ENCODE data around the gene NPAS3.

NPAS3 gene

DNA sequence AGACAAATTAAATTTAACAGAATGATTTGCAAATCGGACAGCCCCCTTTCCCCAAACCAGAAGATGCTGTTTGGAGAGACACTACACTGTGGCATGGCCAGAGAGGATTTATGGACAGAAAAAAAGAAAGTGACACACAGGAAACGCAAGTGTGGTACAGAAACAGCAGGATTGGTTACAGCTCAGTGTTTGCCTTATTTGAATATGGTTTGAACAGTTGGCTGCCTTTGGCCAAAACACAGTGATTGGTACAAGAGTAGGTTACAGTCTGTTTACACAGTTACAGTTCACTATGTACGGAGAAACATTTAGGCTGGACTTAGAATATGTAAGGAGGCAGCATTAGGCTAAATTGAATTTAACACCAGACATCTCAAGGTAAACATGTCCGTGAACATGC lies 335.3 kb downstream of the NPAS3 start:
- no peak for DNase-seq

- DNase-seq = no peak
Measured at GRCh38 chr14:33275879-33276278, 337.2 kb downstream of the NPAS3 start.

GRCh38 chr14:33279865-33280264 lies 341.2 kb downstream of the NPAS3 start:
- DNase-seq = no peak

DNA sequence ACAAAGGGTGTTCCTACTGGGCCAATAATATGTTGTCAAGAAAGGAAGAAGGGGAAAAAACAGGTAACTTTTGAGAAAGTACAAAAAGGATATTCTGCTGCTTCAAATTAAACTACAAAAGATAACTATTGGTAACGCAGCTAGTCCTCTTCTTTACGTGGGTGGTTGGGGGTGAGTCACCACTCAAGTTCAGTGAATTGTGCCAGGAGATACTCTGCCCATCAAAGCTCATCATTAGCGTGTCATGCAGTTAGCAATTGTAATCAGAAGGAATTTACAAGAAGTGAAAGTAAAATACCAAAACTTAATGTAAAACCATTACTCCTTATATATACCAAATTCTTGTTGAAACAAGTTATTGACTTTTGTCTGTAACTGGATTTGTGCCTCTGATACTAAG lies 342.0 kb downstream of the NPAS3 start:
- DNase-seq = no peak

GRCh38 chr14:33282331-33283230 lies 343.9 kb downstream of the NPAS3 start:
- DNase-seq = no peak

DNA sequence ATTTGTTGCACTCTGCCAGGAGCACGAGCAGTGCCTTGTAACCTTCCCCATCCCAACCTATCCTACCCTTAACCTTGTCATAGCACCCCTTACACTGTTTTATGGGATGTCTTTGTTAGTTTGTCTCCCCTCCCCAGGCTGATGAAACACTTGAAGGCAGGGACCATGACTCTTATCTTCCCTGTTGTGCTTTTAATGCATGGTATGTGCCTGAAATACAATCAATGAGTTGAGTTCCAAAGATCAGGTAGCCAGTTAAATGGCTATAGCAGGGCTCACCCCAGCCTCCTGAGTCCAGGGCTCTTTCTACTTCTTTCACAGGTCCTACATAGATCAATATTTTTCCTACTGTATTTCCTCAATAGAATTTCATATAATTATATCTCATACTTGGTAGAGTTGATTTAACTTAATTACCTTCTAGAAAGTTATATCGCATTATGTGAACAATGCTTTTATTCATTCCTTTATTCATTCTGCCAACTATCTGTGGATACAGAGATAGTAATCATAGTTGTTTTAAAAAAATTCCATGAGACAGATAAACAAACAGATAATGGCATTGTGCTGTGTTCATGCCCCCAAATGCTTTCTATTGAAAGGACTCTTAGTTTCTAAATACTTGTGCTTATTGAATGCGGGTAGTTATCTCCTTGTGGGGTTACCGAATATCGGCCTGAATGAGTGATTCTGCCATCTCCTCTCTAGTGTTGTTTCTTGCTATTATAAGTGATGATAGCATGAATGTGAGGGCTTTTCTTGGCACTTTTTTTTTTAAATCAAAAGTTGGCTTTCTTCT lies 347.4 kb downstream of the NPAS3 start:
- DNase-seq = no peak

GRCh38 chr14:33287189-33287588 lies 348.5 kb downstream of the NPAS3 start:
- no peak for DNase-seq

- no peak for DNase-seq
Measured at GRCh38 chr14:33290641-33291040, 352.0 kb downstream of the NPAS3 start.

- no peak for DNase-seq
Measured at GRCh38 chr14:33291529-33292104, 352.9 kb downstream of the NPAS3 start.

DNA sequence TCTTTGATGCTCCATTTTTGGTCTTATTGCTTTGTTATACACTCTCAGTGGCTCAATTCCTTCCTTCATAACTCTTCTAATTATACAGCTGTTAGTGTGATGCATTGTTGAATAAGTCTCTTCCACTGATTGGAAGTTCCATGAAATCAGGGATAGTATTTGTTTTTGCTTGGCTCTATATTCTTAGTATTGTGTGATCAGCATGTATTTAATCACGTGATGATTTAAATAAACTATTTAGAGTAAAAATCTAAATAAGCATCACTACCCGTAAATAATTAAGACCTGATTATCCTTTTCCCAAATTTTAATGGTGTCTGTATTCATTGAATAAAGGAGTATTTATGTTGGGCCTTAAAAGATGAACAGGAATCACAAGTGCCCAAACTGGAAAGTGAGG lies 355.7 kb downstream of the NPAS3 start:
- no peak for DNase-seq

DNA sequence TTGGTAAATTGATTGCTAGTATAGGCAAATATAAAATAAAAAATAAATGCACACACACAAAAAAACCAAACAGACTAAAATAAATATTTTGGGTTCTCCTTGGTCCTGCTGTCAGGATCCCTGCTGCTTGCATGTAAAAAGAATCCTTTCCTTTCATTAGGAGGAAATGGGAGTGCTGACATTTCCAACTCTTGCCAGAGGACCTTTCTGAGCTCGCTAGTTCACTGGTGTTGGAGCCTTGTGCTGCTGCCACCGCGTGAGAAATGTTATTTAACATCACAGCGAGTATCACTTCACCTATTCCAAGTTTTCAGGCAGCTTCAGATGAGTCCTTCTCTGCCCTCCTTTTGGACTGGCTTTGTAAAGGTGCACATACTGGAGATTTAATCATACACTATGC lies 358.9 kb downstream of the NPAS3 start:
- DNase-seq = no peak

DNA sequence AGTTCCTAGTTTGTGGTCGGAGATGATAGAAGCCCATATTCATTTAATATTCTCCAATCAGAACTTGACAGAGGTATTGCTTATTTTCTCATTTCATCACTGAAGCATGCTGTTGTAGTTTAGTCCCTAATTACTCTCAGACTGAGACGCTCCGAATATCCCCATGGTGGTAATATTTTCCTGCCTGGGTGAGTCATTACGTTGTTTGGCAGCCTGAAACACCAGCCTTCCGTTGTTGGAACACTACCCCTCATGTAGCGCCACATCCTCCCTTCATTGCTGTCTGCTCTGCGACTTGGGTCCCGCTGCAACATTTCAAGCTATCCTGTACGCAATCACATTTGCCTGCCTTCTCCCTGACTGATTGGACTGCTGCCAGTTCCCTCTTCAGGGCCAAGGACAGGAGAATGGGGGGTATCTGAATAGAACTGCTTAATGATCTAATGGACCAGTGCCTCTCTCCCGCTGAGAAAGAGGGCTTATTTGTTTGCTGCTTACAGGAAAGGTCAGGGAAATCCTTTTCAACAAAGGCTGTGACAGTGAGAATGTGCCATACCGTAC lies 369.1 kb downstream of the NPAS3 start:
- DNase-seq = no peak

- DNase-seq = no peak
Measured at GRCh38 chr14:33309106-33309505, 370.4 kb downstream of the NPAS3 start.

DNA sequence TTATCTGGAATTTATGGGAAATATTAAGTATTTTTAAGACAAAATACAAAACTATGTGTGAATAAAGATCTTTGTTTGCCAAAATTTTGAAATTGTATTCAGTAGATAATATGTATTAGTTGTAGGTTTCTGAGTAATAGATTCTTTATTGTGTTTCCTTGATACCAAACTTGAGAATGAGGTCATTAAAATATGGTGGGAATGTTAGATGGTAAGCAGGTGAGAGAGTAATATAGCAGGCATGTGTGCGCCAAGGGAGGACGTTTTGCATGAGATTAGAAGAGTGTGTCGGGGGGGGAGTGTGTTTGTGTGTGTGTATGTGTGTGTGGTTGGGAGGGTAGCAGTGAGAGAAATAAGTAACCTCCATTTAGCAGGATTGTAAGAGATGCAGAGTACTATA lies 376.5 kb downstream of the NPAS3 start:
- DNase-seq = no peak

GRCh38 chr14:33315721-33316120 lies 377.0 kb downstream of the NPAS3 start:
- no peak for DNase-seq

DNA sequence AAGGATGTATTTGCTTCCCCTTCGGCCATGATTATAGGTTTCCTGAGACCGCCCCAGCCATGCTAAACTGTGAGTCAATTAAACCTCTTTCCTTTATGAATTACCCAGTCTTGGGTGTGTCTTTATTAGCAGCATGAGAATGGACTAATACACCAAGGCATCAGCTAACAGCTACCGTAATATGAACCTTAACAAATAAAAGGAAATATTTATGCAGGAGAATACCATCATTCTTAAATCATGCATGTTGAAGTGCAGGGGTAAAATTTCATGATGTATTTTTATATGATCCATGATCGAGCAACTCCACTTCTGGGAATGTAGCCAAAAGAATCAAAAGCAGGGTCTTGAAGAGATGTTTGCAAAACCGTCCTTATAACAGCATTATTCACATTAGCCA lies 379.0 kb downstream of the NPAS3 start:
- DNase-seq = no peak

DNA sequence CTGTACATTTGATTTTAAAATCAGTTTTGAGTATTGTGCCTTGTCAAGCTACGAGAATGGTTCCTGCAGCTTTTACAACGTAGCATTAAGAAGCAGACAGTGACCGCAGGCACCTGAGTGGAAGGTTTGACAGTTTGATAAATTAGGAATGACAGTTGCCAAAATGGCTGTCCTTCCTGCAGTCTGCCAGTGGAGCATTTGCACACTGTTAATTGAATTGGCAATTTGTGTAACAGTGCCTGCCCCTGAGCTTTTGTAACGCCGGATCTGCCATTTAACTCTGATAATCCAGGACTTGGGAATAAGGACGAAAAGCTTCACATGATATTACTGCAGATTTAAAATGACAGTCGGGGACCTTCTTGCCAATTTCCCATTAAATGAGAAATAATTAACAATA lies 385.3 kb downstream of the NPAS3 start:
- DNase-seq = no peak

GRCh38 chr14:33331176-33331949 lies 392.7 kb downstream of the NPAS3 start:
- no peak for DNase-seq

DNA sequence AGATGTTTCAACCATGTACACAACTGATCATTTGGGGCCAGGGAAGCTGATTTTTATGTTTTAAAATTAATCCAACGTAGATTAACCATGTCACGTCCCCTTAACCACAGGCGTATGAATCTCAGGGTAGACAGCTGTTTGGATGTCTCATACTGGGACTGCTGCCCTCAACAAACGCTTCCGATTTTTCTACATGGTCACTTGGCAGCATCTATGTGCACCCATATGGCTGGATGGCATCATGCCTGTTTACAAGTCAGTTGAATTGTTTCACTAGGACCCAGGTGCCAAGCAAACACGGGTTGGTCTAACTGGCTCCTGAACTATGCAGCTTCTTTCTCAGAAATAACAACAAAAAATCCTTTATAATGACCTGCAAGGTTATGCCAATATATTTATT lies 393.8 kb downstream of the NPAS3 start:
- no peak for DNase-seq

- no peak for DNase-seq
Measured at GRCh38 chr14:33335366-33335765, 396.7 kb downstream of the NPAS3 start.

DNA sequence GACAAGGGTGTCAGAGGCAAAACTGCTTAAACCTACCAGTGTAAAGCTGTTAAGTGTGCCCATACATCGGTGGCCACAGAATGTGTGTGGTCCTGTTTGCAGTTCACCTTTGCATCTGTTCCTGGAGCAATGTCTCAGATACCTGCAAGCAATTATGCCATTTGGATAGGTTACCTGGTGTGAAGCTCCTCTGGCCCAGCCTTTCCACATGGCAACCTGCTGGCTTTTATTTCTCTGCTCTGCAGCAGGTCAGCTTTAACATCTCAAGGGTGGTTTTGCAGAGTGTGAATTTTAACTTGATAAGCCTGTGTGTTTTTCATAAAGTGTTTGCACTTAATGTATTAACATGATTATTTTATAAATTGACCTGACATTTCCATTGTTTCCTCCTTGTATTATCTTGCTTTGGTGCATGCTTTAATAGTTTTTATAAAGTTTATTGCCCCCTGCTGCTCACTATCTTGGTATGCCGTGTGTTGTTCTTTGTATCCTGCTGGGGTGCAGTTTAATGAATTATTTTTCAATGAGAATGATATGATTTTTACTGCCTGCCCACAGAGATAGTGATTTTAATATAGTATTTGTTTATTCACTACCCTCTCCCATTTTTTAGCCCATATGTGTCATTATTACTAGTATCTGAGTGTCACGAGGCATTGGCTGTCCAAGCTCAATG lies 403.8 kb downstream of the NPAS3 start:
- DNase-seq = no peak

DNA sequence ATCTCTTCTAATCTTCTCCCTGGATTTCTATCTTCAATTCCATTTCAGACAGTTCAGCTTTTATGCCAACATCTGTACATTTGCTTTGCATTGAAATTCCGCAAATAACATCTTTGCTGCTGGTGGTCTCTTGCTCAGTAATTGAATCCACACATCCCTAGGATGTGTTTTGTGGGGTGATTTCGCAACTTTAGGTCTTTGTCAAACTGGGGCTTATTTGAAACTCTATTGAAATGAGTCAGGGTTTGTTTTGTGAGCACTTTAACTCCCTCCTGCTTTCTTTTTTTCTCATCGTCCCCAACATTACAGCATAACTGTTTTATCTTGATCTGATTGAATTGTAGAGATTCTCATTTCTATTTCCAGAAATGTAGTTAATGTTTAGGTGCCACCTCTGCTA lies 404.3 kb downstream of the NPAS3 start:
- DNase-seq = no peak
